Brain microvascular endothelial cell (primary cell): ENCODE measurements around the gene TMEM95.

Experiments used
- DNase-seq: peaks from one replicate; pipeline ENCODE4 v3.0.0-alpha.2; 2020
- H3K27ac ChIP-seq: fragments of 250-450 bp; sonication (Bioruptor Pico); 2 replicates; pipeline ENCODE4 v1.5.1; 2020; ENCODE audit warnings: mild to moderate bottlenecking, moderate library complexity
- H3K27me3 ChIP-seq: fragments of 250-450 bp; sonication (Bioruptor Pico); replicated peaks from 2 replicates; pipeline ENCODE4 v1.5.1; 2020; ENCODE audit warnings: mild to moderate bottlenecking
- H3K36me3 ChIP-seq: fragments of 250-450 bp; sonication (Bioruptor Pico); replicated peaks from 2 replicates; pipeline ENCODE4 v1.5.1; 2020; ENCODE audit warnings: mild to moderate bottlenecking
- H3K4me3 ChIP-seq: 2 replicates; pipeline ENCODE4 v1.5.1; 2011; ENCODE audit warnings: low read depth, mild to moderate bottlenecking, control low read depth, low read length, moderate library complexity
- CTCF ChIP-seq: IDR thresholded peaks from 2 replicates; pipeline ENCODE4 v1.5.1; 2011; ENCODE audit warnings: low read depth, mild to moderate bottlenecking, moderate library complexity, low read length, control low read depth, inconsistent platforms; ENCODE audit errors: missing control alignments
- in situ Hi-C: cut with HindIII; loops from 2 replicates; pipeline ENCODE4 v1.10.0; 2017; ENCODE audit warnings: low sequenced_read_pairs, low pct_ligation_motif_present

TMEM95 gene

GRCh38 chr17:7393613-7394451, 38.9 kb downstream of the TMEM95 start:
- H3K36me3 ChIP-seq, result peaks cover 40% of the 10 kb centered on the region
- peak overlapping the region; percentile 83 for H3K4me3 ChIP-seq
- H3K27me3 ChIP-seq, result no peaks in the 10 kb centered on the region
- in situ Hi-C loops, result no loop called here
- DNase-seq, result no peak
- peak; percentile 32 for TF ChIP-seq CTCF
- H3K27ac ChIP-seq, result peak overlapping the region; percentile 80

GRCh38 chr17:7394452-7395191, 39.7 kb downstream of the TMEM95 start, which contains the start of gene PLSCR3:
Gene PLSCR3, minus strand, starts transcription at chr17:7394525. Its CDS starts 415 bp downstream, at chr17:7394110.
- in situ Hi-C loops, result no loop called here
- peak; percentile 78 for DNase-seq
- TF ChIP-seq CTCF, result peak; percentile 71
- H3K27me3 ChIP-seq, result no peaks in the 10 kb centered on the region
- H3K36me3 ChIP-seq, result peaks cover 32% of the 10 kb centered on the region
- peak within 1 kb of the TSS; percentile 83 for H3K4me3 ChIP-seq
- H3K27ac ChIP-seq, result peak within 1 kb of the TSS; percentile 80

- DNase-seq, result no peak
- in situ Hi-C loops, result no loop called here
- Histone ChIP-seq H3K36me3 (peaks cover 16% of the 10 kb centered on the region), H3K27ac (no peak overlapping the region), H3K27me3 (no peaks in the 10 kb centered on the region), H3K4me3 (no peak overlapping the region)
- TF ChIP-seq CTCF, result no peak
Observed at GRCh38 chr17:7396147-7396546, 41.2 kb downstream of the TMEM95 start.

GRCh38 chr17:7398612-7399011, 43.7 kb downstream of the TMEM95 start:
- Histone ChIP-seq H3K36me3 (no peaks in the 10 kb centered on the region), H3K27me3 (no peaks in the 10 kb centered on the region), H3K27ac (no peak overlapping the region), H3K4me3 (no peak overlapping the region)
- in situ Hi-C loops, result no loop called here
- TF ChIP-seq CTCF, result no peak
- DNase-seq, result no peak

GRCh38 chr17:7403043-7403726, 48.2 kb downstream of the TMEM95 start:
- H3K36me3 ChIP-seq, result no peaks in the 10 kb centered on the region
- TF ChIP-seq CTCF, result no peak
- H3K27me3 ChIP-seq, result no peaks in the 10 kb centered on the region
- in situ Hi-C loops, result no loop called here
- H3K27ac ChIP-seq, result peak overlapping the region; percentile 51
- peak overlapping the region; percentile 83 for H3K4me3 ChIP-seq
- DNase-seq, result no peak
